ENCODE measurements around the gene LDB3.

The LDB3 gene

GRCh38 chr10:86703176-86703575 is 34.9 kb downstream of the LDB3 start:
- no peak overlapping the region for H3K9ac ChIP-seq (ENCODE audit: low read length)
- H3K36me3 ChIP-seq (ENCODE audit: insufficient read depth, low read length): peaks cover 52% of the 10 kb centered on the region
- H3K9me3 ChIP-seq (ENCODE audit: low read length): no peaks in the 10 kb centered on the region
- H3K27ac ChIP-seq (ENCODE audit: low read depth, low read length): no peak overlapping the region
- no peak overlapping the region for H3K4me3 ChIP-seq (ENCODE audit: low read depth in 1 of 2, low read length in 2 of 2)
- no peaks in the 10 kb centered on the region for H3K27me3 ChIP-seq (ENCODE audit: control insufficient read depth in 1 of 2, insufficient read depth in 2 of 2, low read length in 2 of 2)
- H3K4me1 ChIP-seq (ENCODE audit: insufficient read depth, low read length): no peaks in the 10 kb centered on the region

- no peak overlapping the region for H3K9ac ChIP-seq (ENCODE audit: low read length)
- no peaks in the 10 kb centered on the region for H3K4me1 ChIP-seq (ENCODE audit: insufficient read depth, low read length)
- no peak overlapping the region for H3K4me3 ChIP-seq (ENCODE audit: low read depth in 1 of 2, low read length in 2 of 2)
- H3K27me3 ChIP-seq (ENCODE audit: control insufficient read depth in 1 of 2, insufficient read depth in 2 of 2, low read length in 2 of 2): no peaks in the 10 kb centered on the region
- peaks cover 53% of the 10 kb centered on the region for H3K36me3 ChIP-seq (ENCODE audit: insufficient read depth, low read length)
- no peak overlapping the region for H3K27ac ChIP-seq (ENCODE audit: low read depth, low read length)
- no peaks in the 10 kb centered on the region for H3K9me3 ChIP-seq (ENCODE audit: low read length)
These were observed 36.8 kb downstream of the LDB3 start for GRCh38 chr10:86705139-86705538.

DNA sequence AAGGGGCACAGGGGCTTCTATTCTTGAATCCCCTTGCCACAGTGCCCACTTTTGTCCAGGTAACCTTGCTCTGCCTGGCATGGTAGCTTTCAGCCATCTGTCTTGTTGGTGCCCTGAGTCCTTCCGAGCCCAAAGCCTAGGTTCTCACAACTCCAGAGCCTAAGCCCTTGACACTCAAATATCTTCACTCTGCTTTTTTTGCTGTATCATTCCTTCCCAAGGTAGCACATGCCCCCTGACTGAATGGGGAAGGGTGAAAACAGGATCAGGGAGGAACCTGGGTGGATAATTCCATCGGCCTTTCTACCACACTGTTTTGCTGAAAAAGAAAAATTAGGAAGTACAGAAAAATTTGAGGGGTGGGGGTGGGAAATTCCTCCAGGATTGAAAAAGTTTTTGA is 37.6 kb downstream of the LDB3 start:
- Histone ChIP-seq H3K27ac (ENCODE audit: low read depth, low read length) (no peak overlapping the region), H3K9me3 (ENCODE audit: low read length) (no peaks in the 10 kb centered on the region), H3K36me3 (ENCODE audit: insufficient read depth, low read length) (peaks cover 49% of the 10 kb centered on the region), H3K27me3 (ENCODE audit: control insufficient read depth in 1 of 2, insufficient read depth in 2 of 2, low read length in 2 of 2) (no peaks in the 10 kb centered on the region), H3K9ac (ENCODE audit: low read length) (no peak overlapping the region), H3K4me1 (ENCODE audit: insufficient read depth, low read length) (peaks cover 6% of the 10 kb centered on the region), H3K4me3 (ENCODE audit: low read depth in 1 of 2, low read length in 2 of 2) (no peak overlapping the region)

GRCh38 chr10:86706401-86706841 is 38.1 kb downstream of the LDB3 start:
- H3K27ac ChIP-seq (ENCODE audit: low read depth, low read length): no peak overlapping the region

DNA sequence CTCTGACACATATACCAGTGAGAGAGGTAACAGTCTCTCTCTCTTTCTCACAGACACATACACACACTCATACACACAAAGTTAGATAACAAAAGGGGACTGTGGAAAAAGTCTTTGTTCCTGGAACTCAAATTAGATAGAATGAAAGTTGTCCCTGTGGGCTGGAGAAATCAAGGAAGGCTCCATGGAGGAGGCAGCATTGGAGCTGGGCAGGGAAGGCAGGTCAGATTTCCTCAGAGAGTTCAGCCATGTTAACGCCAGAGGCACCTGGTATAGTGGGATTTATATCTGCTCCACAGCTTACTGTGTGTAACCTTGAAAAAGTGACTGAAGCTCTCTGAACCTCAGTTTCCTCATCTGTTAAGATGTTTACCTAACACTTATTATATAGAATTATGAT is 38.7 kb downstream of the LDB3 start:
- Histone ChIP-seq H3K4me3 (ENCODE audit: low read depth in 1 of 2, low read length in 2 of 2) (no peak overlapping the region), H3K9me3 (ENCODE audit: low read length) (no peaks in the 10 kb centered on the region), H3K36me3 (ENCODE audit: insufficient read depth, low read length) (peaks cover 48% of the 10 kb centered on the region), H3K27ac (ENCODE audit: low read depth, low read length) (peak overlapping the region; percentile 14), H3K9ac (ENCODE audit: low read length) (no peak overlapping the region), H3K27me3 (ENCODE audit: control insufficient read depth in 1 of 2, insufficient read depth in 2 of 2, low read length in 2 of 2) (no peaks in the 10 kb centered on the region), H3K4me1 (ENCODE audit: insufficient read depth, low read length) (peaks cover 8% of the 10 kb centered on the region)

More at GRCh38 chr10:86706401-86706841, 38.1 kb downstream of the LDB3 start:
- H3K4me1 ChIP-seq (ENCODE audit: insufficient read depth, low read length): peaks cover 7% of the 10 kb centered on the region
- H3K36me3 ChIP-seq (ENCODE audit: insufficient read depth, low read length): peaks cover 49% of the 10 kb centered on the region
- H3K27me3 ChIP-seq (ENCODE audit: control insufficient read depth in 1 of 2, insufficient read depth in 2 of 2, low read length in 2 of 2): no peaks in the 10 kb centered on the region
- no peaks in the 10 kb centered on the region for H3K9me3 ChIP-seq (ENCODE audit: low read length)
- no peak overlapping the region for H3K9ac ChIP-seq (ENCODE audit: low read length)
- no peak overlapping the region for H3K4me3 ChIP-seq (ENCODE audit: low read depth in 1 of 2, low read length in 2 of 2)

DNA sequence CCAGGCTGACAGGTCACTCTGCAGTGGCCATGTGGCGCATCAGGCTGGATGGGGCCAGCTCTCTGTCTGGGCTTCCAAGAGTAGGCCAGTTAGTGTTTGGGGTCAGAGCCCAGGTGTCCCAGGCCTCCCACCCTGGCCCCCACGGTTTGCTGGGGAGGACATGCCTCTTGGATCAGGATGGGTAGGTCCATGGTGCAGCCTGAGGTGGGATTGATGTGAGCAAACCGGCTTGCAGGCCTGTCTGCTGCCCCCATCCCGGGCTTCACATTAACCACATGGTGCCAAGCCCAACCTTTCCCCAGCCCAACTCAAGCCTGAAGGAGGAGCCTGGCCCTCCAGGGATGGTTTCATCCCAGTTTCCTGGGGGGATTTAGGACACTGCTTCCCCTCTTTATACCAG is 39.2 kb downstream of the LDB3 start:
- Histone ChIP-seq H3K27me3 (ENCODE audit: control insufficient read depth in 1 of 2, insufficient read depth in 2 of 2, low read length in 2 of 2) (no peaks in the 10 kb centered on the region), H3K9me3 (ENCODE audit: low read length) (no peaks in the 10 kb centered on the region), H3K4me1 (ENCODE audit: insufficient read depth, low read length) (peaks cover 13% of the 10 kb centered on the region), H3K9ac (ENCODE audit: low read length) (no peak overlapping the region), H3K36me3 (ENCODE audit: insufficient read depth, low read length) (peaks cover 43% of the 10 kb centered on the region), H3K4me3 (ENCODE audit: low read depth in 1 of 2, low read length in 2 of 2) (no peak overlapping the region), H3K27ac (ENCODE audit: low read depth, low read length) (peak overlapping the region; percentile 14)

GRCh38 chr10:86708068-86708782 is 39.9 kb downstream of the LDB3 start:
- Histone ChIP-seq H3K27me3 (ENCODE audit: control insufficient read depth in 1 of 2, insufficient read depth in 2 of 2, low read length in 2 of 2) (no peaks in the 10 kb centered on the region), H3K36me3 (ENCODE audit: insufficient read depth, low read length) (peaks cover 36% of the 10 kb centered on the region), H3K4me3 (ENCODE audit: low read depth in 1 of 2, low read length in 2 of 2) (no peak overlapping the region), H3K9me3 (ENCODE audit: low read length) (no peaks in the 10 kb centered on the region), H3K27ac (ENCODE audit: low read depth, low read length) (peak overlapping the region; percentile 14), H3K9ac (ENCODE audit: low read length) (no peak overlapping the region), H3K4me1 (ENCODE audit: insufficient read depth, low read length) (peaks cover 13% of the 10 kb centered on the region)

DNA sequence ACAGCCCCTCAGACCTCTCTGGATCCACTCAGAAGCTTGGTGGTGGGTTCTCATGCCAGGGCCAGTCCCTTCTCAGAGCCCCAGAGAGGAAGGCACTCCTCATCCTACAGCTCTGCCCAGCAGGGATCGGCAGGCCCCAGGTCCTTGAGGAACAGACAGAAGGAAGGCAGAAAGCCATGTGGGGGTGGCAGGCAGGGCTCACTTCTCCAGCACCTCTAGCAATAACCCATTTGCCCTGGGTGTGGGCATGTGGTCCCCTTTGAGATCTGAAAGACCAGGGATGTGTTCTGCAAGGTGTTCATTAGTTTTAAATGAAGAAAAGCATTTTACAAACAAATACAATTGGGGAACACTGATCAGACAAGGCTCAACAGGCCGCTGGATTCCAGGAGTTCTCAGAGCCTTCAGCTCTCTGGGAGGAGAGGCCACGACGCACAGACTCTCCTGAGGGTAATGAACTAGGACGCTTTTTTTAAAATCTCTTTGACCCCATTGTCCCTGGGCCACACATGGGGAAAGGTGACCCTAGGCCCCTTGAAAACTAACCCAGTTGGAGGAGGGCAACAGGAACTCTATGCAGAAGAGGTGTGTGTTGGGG is 40.6 kb downstream of the LDB3 start:
- no peak overlapping the region for H3K4me3 ChIP-seq (ENCODE audit: low read depth in 1 of 2, low read length in 2 of 2)
- H3K9ac ChIP-seq (ENCODE audit: low read length): no peak overlapping the region
- H3K4me1 ChIP-seq (ENCODE audit: insufficient read depth, low read length): peaks cover 13% of the 10 kb centered on the region
- H3K27ac ChIP-seq (ENCODE audit: low read depth, low read length): no peak overlapping the region
- H3K36me3 ChIP-seq (ENCODE audit: insufficient read depth, low read length): peaks cover 40% of the 10 kb centered on the region
- H3K9me3 ChIP-seq (ENCODE audit: low read length): no peaks in the 10 kb centered on the region
- no peaks in the 10 kb centered on the region for H3K27me3 ChIP-seq (ENCODE audit: control insufficient read depth in 1 of 2, insufficient read depth in 2 of 2, low read length in 2 of 2)

DNA sequence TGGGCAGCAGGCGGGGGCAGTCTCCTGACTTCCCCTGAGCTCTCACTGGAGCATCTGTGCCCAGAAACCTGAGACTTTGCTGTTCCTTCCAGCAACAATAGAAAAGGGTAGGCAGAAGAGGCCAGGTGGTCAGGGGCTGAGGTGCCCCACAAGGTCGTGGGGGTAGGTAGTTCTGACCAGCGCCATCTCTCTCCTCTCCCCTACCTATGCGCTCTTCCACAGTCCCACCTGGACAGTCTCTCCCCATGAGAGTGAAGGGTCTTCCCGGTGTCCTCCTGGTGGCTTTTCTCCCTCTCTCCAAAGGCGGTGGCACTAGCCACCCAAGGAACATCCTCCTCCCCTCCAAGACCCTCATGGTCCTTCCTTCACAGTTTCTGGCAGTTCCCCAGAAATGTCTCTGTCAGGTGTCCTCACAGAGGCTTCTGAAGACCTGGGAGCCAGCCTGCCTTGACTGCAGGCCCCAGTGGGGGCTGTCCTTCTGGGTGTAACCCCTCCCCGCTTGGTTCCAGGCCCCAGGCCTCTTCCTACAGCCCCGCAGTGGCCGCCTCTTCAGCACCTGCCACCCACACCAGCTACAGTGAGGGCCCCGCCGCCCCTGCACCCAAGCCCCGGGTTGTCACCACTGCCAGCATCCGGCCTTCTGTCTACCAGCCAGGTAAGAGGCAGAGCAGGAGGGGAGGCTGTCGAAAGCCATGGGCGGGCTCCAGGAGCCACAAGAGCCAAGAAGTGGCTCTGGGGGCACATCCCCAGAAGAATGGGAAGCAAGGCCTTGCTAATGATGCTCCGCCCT is 41.3 kb downstream of the LDB3 start:
- H3K4me1 ChIP-seq (ENCODE audit: insufficient read depth, low read length): peaks cover 13% of the 10 kb centered on the region
- H3K4me3 ChIP-seq (ENCODE audit: low read depth in 1 of 2, low read length in 2 of 2): no peak overlapping the region
- H3K9me3 ChIP-seq (ENCODE audit: low read length): no peaks in the 10 kb centered on the region
- no peak overlapping the region for H3K27ac ChIP-seq (ENCODE audit: low read depth, low read length)
- H3K9ac ChIP-seq (ENCODE audit: low read length): no peak overlapping the region
- no peaks in the 10 kb centered on the region for H3K27me3 ChIP-seq (ENCODE audit: control insufficient read depth in 1 of 2, insufficient read depth in 2 of 2, low read length in 2 of 2)
- peaks cover 45% of the 10 kb centered on the region for H3K36me3 ChIP-seq (ENCODE audit: insufficient read depth, low read length)

DNA sequence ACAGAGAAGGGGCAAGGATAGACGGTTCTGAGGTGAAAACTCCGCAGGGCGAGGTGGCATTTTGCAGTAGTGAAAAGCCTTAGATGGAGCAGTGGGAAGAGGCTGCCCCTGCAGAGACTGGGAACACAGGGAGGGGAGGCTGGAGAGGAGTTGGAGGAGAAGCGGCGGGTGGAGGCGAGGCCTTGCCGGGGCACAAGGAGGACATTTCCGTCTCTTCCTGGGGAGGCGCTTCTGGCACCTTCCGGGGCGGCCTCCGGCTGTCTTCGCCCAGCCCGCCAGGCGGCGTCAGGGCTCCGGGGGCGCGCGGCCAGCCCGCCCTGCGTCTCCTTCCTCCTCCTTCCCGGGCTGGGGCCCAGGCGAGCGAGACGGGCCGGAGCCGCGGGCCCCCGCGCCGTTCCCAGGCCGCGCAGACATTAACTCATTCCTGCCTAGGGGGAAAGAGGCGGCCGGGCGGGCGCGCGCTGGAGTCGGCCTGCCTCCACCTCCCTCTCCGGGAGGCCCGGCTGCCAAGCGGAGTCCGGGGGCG is 42.7 kb downstream of the LDB3 start:
- peaks cover 17% of the 10 kb centered on the region for H3K4me1 ChIP-seq (ENCODE audit: insufficient read depth, low read length)
- H3K27me3 ChIP-seq (ENCODE audit: control insufficient read depth in 1 of 2, insufficient read depth in 2 of 2, low read length in 2 of 2): no peaks in the 10 kb centered on the region

GRCh38 chr10:86711513-86712316 is 43.4 kb downstream of the LDB3 start:
- Histone ChIP-seq H3K4me3 (ENCODE audit: low read depth in 1 of 2, low read length in 2 of 2) (peak overlapping the region; percentile 49 to 67), H3K27ac (ENCODE audit: low read depth, low read length) (peak overlapping the region; percentile 97), H3K27me3 (ENCODE audit: control insufficient read depth in 1 of 2, insufficient read depth in 2 of 2, low read length in 2 of 2) (no peaks in the 10 kb centered on the region), H3K36me3 (ENCODE audit: insufficient read depth, low read length) (peaks cover 46% of the 10 kb centered on the region), H3K9ac (ENCODE audit: low read length) (peak overlapping the region; percentile 83), H3K4me1 (ENCODE audit: insufficient read depth, low read length) (peaks cover 20% of the 10 kb centered on the region), H3K9me3 (ENCODE audit: low read length) (no peaks in the 10 kb centered on the region)

More for the DNA sequence above, 42.7 kb downstream of the LDB3 start:
- Histone ChIP-seq H3K27ac (ENCODE audit: low read depth, low read length) (peak overlapping the region; percentile 97), H3K9ac (ENCODE audit: low read length) (peak overlapping the region; percentile 61), H3K4me3 (ENCODE audit: low read depth in 1 of 2, low read length in 2 of 2) (peak overlapping the region; percentile 47 to 67), H3K9me3 (ENCODE audit: low read length) (no peaks in the 10 kb centered on the region), H3K36me3 (ENCODE audit: insufficient read depth, low read length) (peaks cover 45% of the 10 kb centered on the region)
